GM12874 (cell line): Measurements from ENCODE around the gene SH3PXD2A.

ENCODE experiments used
- CTCF ChIP-seq: IDR thresholded peaks from 2 replicates; pipeline ENCODE4 v1.5.1; 2011; ENCODE audit warnings: low read depth, mild to moderate bottlenecking, control low read depth, low read length, moderate library complexity; ENCODE audit not compliant: insufficient read depth

Gene SH3PXD2A

GRCh38 chr10:103627111-103627892 lies 228.1 kb downstream of the SH3PXD2A start:
- TF ChIP-seq CTCF = no peak

- no peak for TF ChIP-seq CTCF
Measured at GRCh38 chr10:103626178-103626577, 229.2 kb downstream of the SH3PXD2A start.

- no peak for TF ChIP-seq CTCF
Measured at GRCh38 chr10:103622935-103623574, 232.3 kb downstream of the SH3PXD2A start.

GRCh38 chr10:103622286-103622685 lies 233.1 kb downstream of the SH3PXD2A start:
- TF ChIP-seq CTCF = no peak

- no peak for TF ChIP-seq CTCF
Measured at GRCh38 chr10:103621783-103622125, 233.6 kb downstream of the SH3PXD2A start.

- TF ChIP-seq CTCF = no peak
Measured at GRCh38 chr10:103620891-103621782, 234.2 kb downstream of the SH3PXD2A start.

- no peak for TF ChIP-seq CTCF
Measured at GRCh38 chr10:103620352-103620740, 235.0 kb downstream of the SH3PXD2A start.
